Measurements from ENCODE around the gene PDE5A.

DNA sequence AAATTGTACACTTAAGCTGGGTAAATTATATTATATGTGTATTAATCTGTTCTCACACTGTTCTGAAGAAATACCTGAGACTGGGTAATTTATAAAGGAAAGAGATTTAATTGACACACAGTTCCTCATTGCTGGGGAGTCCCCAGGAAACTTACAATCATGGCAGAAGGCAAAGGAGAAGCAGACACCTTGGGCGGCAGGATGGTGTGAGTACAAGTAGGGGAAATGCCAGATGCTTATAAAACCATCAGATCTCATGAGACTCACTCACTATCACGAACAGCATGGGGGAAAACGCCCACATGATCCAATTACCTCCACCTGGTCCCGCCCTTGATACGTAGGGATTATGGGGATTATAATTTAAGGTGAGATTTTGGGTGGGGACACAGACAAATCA, 34.9 kb downstream of the PDE5A start:
- TF ChIP-seq POLR2AphosphoS5 (IDR thresholded peaks at IDR 0.05; ENCODE audit: low read depth, low read length), result no peak
- no peak for TF ChIP-seq RXRA (IDR thresholded peaks at IDR 0.05; ENCODE audit: borderline replicate concordance, low read depth)
- TF ChIP-seq FOXM1 (IDR thresholded peaks at IDR 0.05; ENCODE audit: low read depth), result no peak
- no peak for TF ChIP-seq SMC3 (IDR thresholded peaks at IDR 0.05; ENCODE audit: low read depth, low read length)
- TF ChIP-seq RAD21 (IDR thresholded peaks at IDR 0.05; ENCODE audit: low read length), result no peak
- TF ChIP-seq CHD2 (IDR thresholded peaks at IDR 0.05; ENCODE audit: low read length, partially characterized antibody), result no peak
- no peak for TF ChIP-seq CTCF (IDR thresholded peaks at IDR 0.05)
- no peak for TF ChIP-seq MEF2A (IDR thresholded peaks at IDR 0.05; ENCODE audit: borderline replicate concordance, low read depth)
- TF ChIP-seq, protein P1, sequence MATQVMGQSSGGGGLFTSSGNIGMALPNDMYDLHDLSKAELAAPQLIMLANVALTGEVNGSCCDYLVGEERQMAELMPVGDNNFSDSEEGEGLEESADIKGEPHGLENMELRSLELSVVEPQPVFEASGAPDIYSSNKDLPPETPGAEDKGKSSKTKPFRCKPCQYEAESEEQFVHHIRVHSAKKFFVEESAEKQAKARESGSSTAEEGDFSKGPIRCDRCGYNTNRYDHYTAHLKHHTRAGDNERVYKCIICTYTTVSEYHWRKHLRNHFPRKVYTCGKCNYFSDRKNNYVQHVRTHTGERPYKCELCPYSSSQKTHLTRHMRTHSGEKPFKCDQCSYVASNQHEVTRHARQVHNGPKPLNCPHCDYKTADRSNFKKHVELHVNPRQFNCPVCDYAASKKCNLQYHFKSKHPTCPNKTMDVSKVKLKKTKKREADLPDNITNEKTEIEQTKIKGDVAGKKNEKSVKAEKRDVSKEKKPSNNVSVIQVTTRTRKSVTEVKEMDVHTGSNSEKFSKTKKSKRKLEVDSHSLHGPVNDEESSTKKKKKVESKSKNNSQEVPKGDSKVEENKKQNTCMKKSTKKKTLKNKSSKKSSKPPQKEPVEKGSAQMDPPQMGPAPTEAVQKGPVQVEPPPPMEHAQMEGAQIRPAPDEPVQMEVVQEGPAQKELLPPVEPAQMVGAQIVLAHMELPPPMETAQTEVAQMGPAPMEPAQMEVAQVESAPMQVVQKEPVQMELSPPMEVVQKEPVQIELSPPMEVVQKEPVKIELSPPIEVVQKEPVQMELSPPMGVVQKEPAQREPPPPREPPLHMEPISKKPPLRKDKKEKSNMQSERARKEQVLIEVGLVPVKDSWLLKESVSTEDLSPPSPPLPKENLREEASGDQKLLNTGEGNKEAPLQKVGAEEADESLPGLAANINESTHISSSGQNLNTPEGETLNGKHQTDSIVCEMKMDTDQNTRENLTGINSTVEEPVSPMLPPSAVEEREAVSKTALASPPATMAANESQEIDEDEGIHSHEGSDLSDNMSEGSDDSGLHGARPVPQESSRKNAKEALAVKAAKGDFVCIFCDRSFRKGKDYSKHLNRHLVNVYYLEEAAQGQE (IDR thresholded peaks at IDR 0.05; ENCODE audit: low read depth, low read length), result no peak
- no peak for TF ChIP-seq EZH2phosphoT487 (IDR thresholded peaks at IDR 0.05; ENCODE audit: borderline replicate concordance, low read depth)
- no peak for TF ChIP-seq TAF1 (IDR thresholded peaks at IDR 0.05; ENCODE audit: borderline replicate concordance, low read depth, low read length)
- no peak for TF ChIP-seq TCF12 (IDR thresholded peaks at IDR 0.05)
- TF ChIP-seq, protein P2, sequence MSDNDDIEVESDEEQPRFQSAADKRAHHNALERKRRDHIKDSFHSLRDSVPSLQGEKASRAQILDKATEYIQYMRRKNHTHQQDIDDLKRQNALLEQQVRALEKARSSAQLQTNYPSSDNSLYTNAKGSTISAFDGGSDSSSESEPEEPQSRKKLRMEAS (IDR thresholded peaks at IDR 0.05; ENCODE audit: low read depth), result no peak
- TF ChIP-seq SIN3A (IDR thresholded peaks at IDR 0.05; ENCODE audit: borderline replicate concordance, low read depth, low read length), result no peak

Data from SK-N-SH (cell line).